D721Med (cell line): ENCODE results near the gene KIF6.

Experiments
- DNase-seq: peaks from one replicate; pipeline ENCODE4 v3.0.0; 2011; ENCODE audit warnings: low spot score; ENCODE audit not compliant: insufficient read length
- FAIRE-seq: peaks from 2 replicates; lab custom pipeline; 2011; peaks lifted over from hg19 to GRCh38; lab: Jason Lieb, UNC
- TF ChIP-seq, protein P1 (sequence below): IDR thresholded peaks from 2 replicates; pipeline ENCODE4 v1.5.1; 2012; ENCODE audit warnings: mild to moderate bottlenecking, control low read depth; ENCODE audit not compliant: insufficient read depth; ENCODE audit errors: missing control alignments

KIF6 gene

GRCh38 chr6:39313526-39314272 lies 411.5 kb downstream of the KIF6 start:
- no peak for DNase-seq
- TF ChIP-seq, protein P1, sequence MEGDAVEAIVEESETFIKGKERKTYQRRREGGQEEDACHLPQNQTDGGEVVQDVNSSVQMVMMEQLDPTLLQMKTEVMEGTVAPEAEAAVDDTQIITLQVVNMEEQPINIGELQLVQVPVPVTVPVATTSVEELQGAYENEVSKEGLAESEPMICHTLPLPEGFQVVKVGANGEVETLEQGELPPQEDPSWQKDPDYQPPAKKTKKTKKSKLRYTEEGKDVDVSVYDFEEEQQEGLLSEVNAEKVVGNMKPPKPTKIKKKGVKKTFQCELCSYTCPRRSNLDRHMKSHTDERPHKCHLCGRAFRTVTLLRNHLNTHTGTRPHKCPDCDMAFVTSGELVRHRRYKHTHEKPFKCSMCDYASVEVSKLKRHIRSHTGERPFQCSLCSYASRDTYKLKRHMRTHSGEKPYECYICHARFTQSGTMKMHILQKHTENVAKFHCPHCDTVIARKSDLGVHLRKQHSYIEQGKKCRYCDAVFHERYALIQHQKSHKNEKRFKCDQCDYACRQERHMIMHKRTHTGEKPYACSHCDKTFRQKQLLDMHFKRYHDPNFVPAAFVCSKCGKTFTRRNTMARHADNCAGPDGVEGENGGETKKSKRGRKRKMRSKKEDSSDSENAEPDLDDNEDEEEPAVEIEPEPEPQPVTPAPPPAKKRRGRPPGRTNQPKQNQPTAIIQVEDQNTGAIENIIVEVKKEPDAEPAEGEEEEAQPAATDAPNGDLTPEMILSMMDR, result no peak
- FAIRE-seq, result no peak

- TF ChIP-seq, protein P1, result no peak
- DNase-seq, result no peak
- no peak for FAIRE-seq
Observed at GRCh38 chr6:39312912-39313525, 412.2 kb downstream of the KIF6 start.

GRCh38 chr6:39310542-39310941 lies 414.7 kb downstream of the KIF6 start:
- FAIRE-seq (no peak), DNase-seq (no peak)
- TF ChIP-seq, protein P1, result no peak

- FAIRE-seq (no peak), DNase-seq (peak; percentile 82)
- TF ChIP-seq, protein P1, result peak; percentile 88
Observed at GRCh38 chr6:39309942-39310531, 415.2 kb downstream of the KIF6 start.

GRCh38 chr6:39307462-39307861 lies 417.7 kb downstream of the KIF6 start:
- no peak for DNase-seq
- no peak for FAIRE-seq
- TF ChIP-seq, protein P1, result no peak

- TF ChIP-seq, protein P1, result no peak
- DNase-seq, result no peak
- no peak for FAIRE-seq
Observed at GRCh38 chr6:39304951-39305350, 420.3 kb downstream of the KIF6 start.
